Right lobe of liver (tissue), 6 donors: ENCODE data around the gene PTGER2. TPM values are rescaled to one million over a fixed set of nuclear protein-coding genes. Genes with fewer than 3 reads are reported as not detected.

Experiments used
- ATAC-seq, 4 donors: fragments of 200-7000 bp; cut with Tn5 transposase; one replicate each; pipeline ENCODE4 v1.9.1; 2020; ENCODE audit warnings: mild to moderate bottlenecking in 4 of 4, moderate library complexity in 4 of 4
- DNase-seq, 3 donors: peaks; one replicate each; pipeline ENCODE4 v3.0.0-alpha.2; 2020
- H3K27ac ChIP-seq, 3 donors: fragments of 200-600 bp; one replicate each; pipeline ENCODE4 v1.8.0; 2022
- H3K27me3 ChIP-seq, 2 donors: fragments of 200-600 bp; one replicate each; pipeline ENCODE4 v1.8.0; 2022
- H3K36me3 ChIP-seq, 4 donors: fragments of 200-600 bp; sonication (generic) in 1 of 4; one replicate each; pipeline versions ENCODE4 v1.5.1 to v1.8.0; 2017 to 2022; ENCODE audit warnings: control low read depth in 1 of 4
- H3K4me1 ChIP-seq, 4 donors: fragments of 200-600 bp; sonication (generic) in 1 of 4; one replicate each; pipeline versions ENCODE4 v1.5.1 to v1.8.0; 2017 to 2022; ENCODE audit warnings: control low read depth in 1 of 4
- H3K4me3 ChIP-seq, 3 donors: fragments of 200-600 bp; one replicate each; pipeline ENCODE4 v1.8.0; 2022
- H3K9me3 ChIP-seq, 4 donors: fragments of 200-600 bp; sonication (generic) in 1 of 4; one replicate each; pipeline versions ENCODE4 v1.5.1 to v1.8.0; 2017 to 2022; ENCODE audit warnings: control low read depth in 1 of 4
- CTCF ChIP-seq, 4 donors: fragments of 200-600 bp in 3 of 4; fragments of 450-650 bp in 1 of 4; IDR thresholded peaks; one replicate each; pipeline versions ENCODE4 v1.5.1 to v1.8.0; 2016 to 2022; ENCODE audit warnings: antibody characterized with exemption in 4 of 4, mild to moderate bottlenecking in 2 of 4
- POLR2A ChIP-seq: fragments of 450-650 bp; IDR thresholded peaks from one replicate; pipeline ENCODE4 v1.6.1; 2017; ENCODE audit warnings: antibody characterized with exemption, mild to moderate bottlenecking
- WGBS: methylation state at CpG from one replicate; pipeline ENCODE4 v1.1.6; 2018; ENCODE audit warnings: low coverage, low lambda C conversion rate; ENCODE audit not compliant: insufficient coverage; ENCODE audit errors: missing lambda C conversion rate; 5-methylcytosine and 5-hydroxymethylcytosine counted together
- intact Hi-C, 2 donors: fragments of 100-400 bp; cut with DNase I; formaldehyde crosslinking; loops; one replicate each; pipeline versions ENCODE4 v1.11.2 to v1.14.1; 2022
- total RNA-seq, 6 experiments: library from RNA; depleted of rRNA in 2 of 6; stranded (reverse); fragments of >200 nt in 2 of 6; fragmentation: NEBNext Ultra II Directional in 3 of 6; extraction: Animal tissue kit (Norgen Biotek cat#: 25700) in 3 of 6; gene quantifications; one replicate each; pipeline versions ENCODE4 v1.1.0 to v1.2.4, GENCODE V29; 2016 to 2023
- donor health status: DM: no; HTN: yes; CAD: no.
- donor health status: DM: no; HTN: no; CAD: no.
- donor health status: DM: no; HTN: no; CAD: no.
- donor health status: DM: no; HTN: yes; CAD: no.
- donor health status: DM: no; HTN: yes; CAD: no.

Gene PTGER2
- total RNA-seq, 6 experiments from 2014 or later: 0.24 to 1.9 (median 0.51) TPM

DNA sequence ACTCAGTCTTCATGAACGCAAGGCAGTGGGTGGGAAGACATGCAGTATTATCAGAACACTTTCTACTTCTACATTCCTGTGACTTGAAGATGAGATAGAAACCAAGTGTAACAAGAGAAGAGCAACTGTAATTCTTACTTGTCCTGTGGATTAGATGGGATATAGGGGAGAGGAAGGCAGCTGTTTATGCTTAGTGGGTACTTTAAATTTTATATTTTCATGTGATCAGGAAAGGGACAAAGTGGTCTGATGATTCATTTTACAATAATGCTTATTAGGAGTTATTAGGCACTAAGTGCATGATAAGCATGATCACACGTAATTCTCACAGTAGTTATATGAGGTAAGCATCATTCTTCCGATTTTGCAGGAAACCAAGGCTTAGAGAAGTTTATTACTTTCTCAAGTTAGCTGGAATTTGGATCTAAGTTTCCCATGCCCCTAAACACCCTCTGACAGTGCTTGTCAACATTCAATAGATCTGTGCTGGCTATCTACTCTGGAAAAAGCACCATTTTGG, 52.7 kb downstream of the PTGER2 start:
- H3K27me3 ChIP-seq: no peaks in the 10 kb centered on the region
- no peaks in the 10 kb centered on the region for H3K4me1 ChIP-seq
- WGBS: 46% methylated on average over 3 of the region's 3 CpGs
- ATAC-seq (no peak), DNase-seq (no peak)
- intact Hi-C loops: no loop called here
- no peak overlapping the region for H3K4me3 ChIP-seq
- H3K27ac ChIP-seq: no peak overlapping the region
- no peaks in the 10 kb centered on the region for H3K36me3 ChIP-seq
- no peaks in the 10 kb centered on the region for H3K9me3 ChIP-seq
- no peak for TF ChIP-seq CTCF (IDR thresholded peaks at IDR 0.05)

DNA sequence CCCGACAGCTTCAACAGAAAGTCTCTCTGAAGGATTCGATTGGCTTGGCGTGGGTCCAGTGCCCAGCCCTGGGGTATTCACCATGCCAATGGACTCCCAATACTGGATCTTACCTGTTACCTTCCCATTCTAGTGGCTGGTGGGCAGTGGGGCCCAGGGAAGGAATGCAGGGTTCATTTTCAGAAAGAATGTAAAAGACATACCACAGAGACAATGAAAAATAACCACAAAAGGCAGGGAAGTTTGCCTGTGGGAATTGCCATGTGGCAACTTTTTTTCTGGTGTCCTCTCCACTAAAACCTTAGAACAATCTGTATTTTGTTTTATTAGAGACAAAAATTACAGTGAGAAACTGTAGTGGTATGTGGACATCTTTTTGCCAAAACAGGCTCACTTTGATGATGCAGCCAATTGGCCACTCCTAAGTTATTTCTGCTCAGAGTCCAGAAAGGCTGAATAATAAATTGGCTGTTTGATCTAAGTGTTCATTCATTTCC, 55.2 kb downstream of the PTGER2 start:
- intact Hi-C loops: no loop called here
- 62% methylated on average over 3 of the region's 3 CpGs for WGBS
- no peaks in the 10 kb centered on the region for H3K9me3 ChIP-seq
- no peak overlapping the region for H3K27ac ChIP-seq
- no peak overlapping the region for H3K4me3 ChIP-seq
- DNase-seq (no peak), ATAC-seq (no peak)
- H3K27me3 ChIP-seq: no peaks in the 10 kb centered on the region
- TF ChIP-seq POLR2A (no peak), CTCF (IDR thresholded peaks at IDR 0.05) (no peak)
- no peaks in the 10 kb centered on the region for H3K36me3 ChIP-seq
- H3K4me1 ChIP-seq: no peaks in the 10 kb centered on the region

- no peak for TF ChIP-seq POLR2A
- no peak for TF ChIP-seq CTCF (IDR thresholded peaks at IDR 0.05)
- no peak for ATAC-seq
- DNase-seq: no peak
- Histone ChIP-seq H3K27me3 (no peaks in the 10 kb centered on the region), H3K36me3 (no peaks in the 10 kb centered on the region), H3K4me1 (no peaks in the 10 kb centered on the region), H3K27ac (no peak overlapping the region), H3K9me3 (no peaks in the 10 kb centered on the region), H3K4me3 (no peak overlapping the region)
- intact Hi-C loops: no loop called here
- WGBS: 54% methylated on average over 4 of the region's 4 CpGs
Observed at GRCh38 chr14:52370406-52370935, 56.4 kb downstream of the PTGER2 start.

GRCh38 chr14:52377940-52378339, 63.8 kb downstream of the PTGER2 start:
- no peaks in the 10 kb centered on the region for H3K9me3 ChIP-seq
- H3K36me3 ChIP-seq: no peaks in the 10 kb centered on the region
- H3K4me1 ChIP-seq: no peaks in the 10 kb centered on the region
- H3K27me3 ChIP-seq: no peaks in the 10 kb centered on the region
- TF ChIP-seq POLR2A: no peak
- no peak for TF ChIP-seq CTCF (IDR thresholded peaks at IDR 0.05)
- 75% methylated on average over 2 of the region's 3 CpGs for WGBS
- H3K4me3 ChIP-seq: no peak overlapping the region
- intact Hi-C loops: no loop called here
- DNase-seq (no peak), ATAC-seq (no peak)
- no peak overlapping the region for H3K27ac ChIP-seq

Other genes with a start within 250 kb of the PTGER2 start
- gene NID2, start 245.3 kb upstream of the PTGER2 start, total RNA-seq: 10 to 100 TPM in 1 of 6 experiments, 1 to 10 TPM in 5; 1.7 to 12.9 (median 4.5) TPM
- gene PTGDR, start 46.6 kb upstream of the PTGER2 start, total RNA-seq: under 1 TPM in 5 of 6 experiments, not detected in 1; 0.15 to 0.50 (median 0.20) TPM
- 1 to 10 TPM; 2.0 to 5.5 (median 4.1) TPM for gene TXNDC16, start 238.2 kb downstream of the PTGER2 start, total RNA-seq
- gene GPR137C, start 238.5 kb downstream of the PTGER2 start, total RNA-seq: under 1 TPM; 0.18 to 0.51 (median 0.20) TPM